Effector memory CD4-positive, alpha-beta T cell (primary cell): Measurements from ENCODE around the gene CNOT10.
"Not testable (repeated sequence)": the region's sequence is repeated elsewhere in the genome, so short reads cannot be mapped to it uniquely, and the experiment has no call there.

Experiments
- DNase-seq, 3 donors: peaks; one replicate each; pipeline ENCODE4 v3.0.0-alpha.2; 2020
- H3K27ac ChIP-seq: 2 replicates; pipeline ENCODE4 v1.7.0; 2013; ENCODE audit warnings: mild to moderate bottlenecking, low read length, moderate library complexity; ENCODE audit not compliant: insufficient read depth, poor library complexity, severe bottlenecking
- H3K27me3 ChIP-seq: replicated peaks from 2 replicates; pipeline ENCODE4 v1.7.0; 2013; ENCODE audit warnings: mild to moderate bottlenecking, low read length; ENCODE audit not compliant: insufficient read depth, control insufficient read depth, poor library complexity, severe bottlenecking
- H3K36me3 ChIP-seq: 2 replicates; pipeline ENCODE4 v1.7.0; 2013; ENCODE audit warnings: mild to moderate bottlenecking, low read length, moderate library complexity; ENCODE audit not compliant: control insufficient read depth, insufficient read depth
- H3K4me1 ChIP-seq: 2 replicates; pipeline ENCODE4 v1.7.0; 2013; ENCODE audit warnings: low read length, mild to moderate bottlenecking; ENCODE audit not compliant: control insufficient read depth, insufficient read depth, poor library complexity, severe bottlenecking
- H3K4me3 ChIP-seq: 2 replicates; pipeline ENCODE4 v1.7.0; 2013; ENCODE audit warnings: low read length, low read depth, mild to moderate bottlenecking; ENCODE audit not compliant: insufficient read depth, poor library complexity, severe bottlenecking
- H3K9me3 ChIP-seq: 2 replicates; pipeline ENCODE4 v1.7.0; 2013; ENCODE audit warnings: mild to moderate bottlenecking, low read length, moderate library complexity; ENCODE audit not compliant: control insufficient read depth

The CNOT10 gene

DNA sequence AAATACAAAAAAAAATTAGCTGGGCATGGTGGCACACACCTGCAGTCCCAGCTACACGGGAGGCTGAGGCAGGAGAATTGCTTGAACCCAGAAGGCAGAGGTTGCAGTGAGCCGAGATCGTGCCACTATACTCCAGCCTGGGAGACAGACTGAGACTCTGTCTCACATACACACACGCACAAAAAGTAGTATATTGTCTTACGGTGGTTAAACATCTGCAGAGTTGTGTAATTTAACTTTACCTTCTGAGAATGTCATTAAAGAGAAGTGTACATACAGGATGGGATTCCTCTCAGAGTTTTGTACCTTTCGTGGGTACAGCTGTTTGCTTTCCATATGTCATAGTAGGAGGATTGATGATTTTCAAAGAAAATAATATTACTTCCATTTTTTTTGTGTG, 58.5 kb downstream of the CNOT10 start:
- H3K9me3 ChIP-seq, H3K36me3 ChIP-seq, H3K27ac ChIP-seq, H3K27me3 ChIP-seq, DNase-seq, H3K4me1 ChIP-seq, H3K4me3 ChIP-seq: not testable (repeated sequence)

DNA sequence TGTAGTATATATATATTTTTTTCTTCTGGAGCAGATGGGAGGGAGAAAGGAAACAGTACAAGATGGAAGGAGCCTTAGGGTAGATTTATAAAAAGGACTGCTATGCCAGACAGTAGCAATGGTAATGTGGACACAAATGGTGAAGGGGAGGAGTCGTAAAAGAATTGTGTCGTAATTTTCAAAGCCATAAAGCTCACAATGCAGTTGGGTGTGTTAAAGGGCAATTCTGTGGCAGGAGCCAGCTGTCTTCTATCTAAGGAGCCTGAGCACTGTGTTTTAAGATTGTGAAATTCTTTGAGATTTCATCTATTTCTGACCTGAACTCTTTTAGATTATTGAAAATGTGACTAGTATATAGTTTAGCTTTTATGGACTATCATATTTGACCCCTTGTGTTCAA, 58.9 kb downstream of the CNOT10 start:
- Histone ChIP-seq H3K27me3 (no peaks in the 10 kb centered on the region), H3K4me3 (no peak overlapping the region), H3K36me3 (no peaks in the 10 kb centered on the region), H3K4me1 (no peaks in the 10 kb centered on the region), H3K27ac (no peak overlapping the region), H3K9me3 (no peaks in the 10 kb centered on the region)
- DNase-seq, result no peak

DNA sequence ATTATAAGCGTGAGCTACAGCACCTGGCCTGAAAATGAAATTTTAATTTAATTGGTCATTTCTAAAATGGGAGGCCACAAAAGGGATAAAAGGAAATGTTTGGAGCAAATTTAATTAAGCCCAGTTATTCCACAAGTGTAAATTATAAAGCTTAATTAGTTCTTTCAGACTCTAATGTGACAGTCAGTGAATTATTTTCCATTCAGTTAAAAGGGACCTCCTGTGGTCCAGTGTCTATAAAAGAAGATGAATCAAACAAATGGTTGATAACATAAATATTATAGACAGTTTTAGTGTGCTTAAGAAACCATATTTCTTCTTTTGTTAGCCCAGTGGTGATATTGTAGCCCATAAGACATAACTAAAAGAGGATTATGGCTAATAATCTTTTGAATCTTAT, 66.4 kb downstream of the CNOT10 start:
- no peak for DNase-seq
- Histone ChIP-seq H3K4me3 (no peak overlapping the region), H3K9me3 (no peaks in the 10 kb centered on the region), H3K4me1 (no peaks in the 10 kb centered on the region), H3K27me3 (no peaks in the 10 kb centered on the region), H3K27ac (no peak overlapping the region), H3K36me3 (no peaks in the 10 kb centered on the region)

DNA sequence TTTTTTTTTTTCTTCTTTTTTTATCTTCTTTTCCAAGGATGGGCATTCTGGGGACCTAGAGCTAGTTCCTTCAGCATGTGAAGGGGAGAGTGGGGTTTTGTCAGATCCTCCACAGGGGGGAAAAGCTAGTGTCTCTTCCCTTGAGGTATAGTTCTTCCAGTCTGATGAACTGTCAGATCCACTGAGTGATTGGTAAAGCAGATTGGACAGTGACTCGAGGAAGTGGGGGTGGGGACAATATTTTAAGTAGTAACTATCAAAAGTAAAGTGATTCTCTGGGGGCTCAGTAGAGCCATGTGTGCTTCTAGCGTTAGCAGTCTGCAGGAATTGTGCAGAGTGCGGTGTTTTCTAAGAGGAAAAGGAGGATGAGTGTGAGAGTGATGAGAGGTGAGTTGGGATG, 70.8 kb downstream of the CNOT10 start:
- peaks cover 8% of the 10 kb centered on the region for H3K36me3 ChIP-seq
- H3K27ac ChIP-seq, result no peak overlapping the region
- H3K4me1 ChIP-seq, result no peaks in the 10 kb centered on the region
- no peaks in the 10 kb centered on the region for H3K27me3 ChIP-seq
- H3K9me3 ChIP-seq, result no peaks in the 10 kb centered on the region
- no peak for DNase-seq
- H3K4me3 ChIP-seq, result no peak overlapping the region

DNA sequence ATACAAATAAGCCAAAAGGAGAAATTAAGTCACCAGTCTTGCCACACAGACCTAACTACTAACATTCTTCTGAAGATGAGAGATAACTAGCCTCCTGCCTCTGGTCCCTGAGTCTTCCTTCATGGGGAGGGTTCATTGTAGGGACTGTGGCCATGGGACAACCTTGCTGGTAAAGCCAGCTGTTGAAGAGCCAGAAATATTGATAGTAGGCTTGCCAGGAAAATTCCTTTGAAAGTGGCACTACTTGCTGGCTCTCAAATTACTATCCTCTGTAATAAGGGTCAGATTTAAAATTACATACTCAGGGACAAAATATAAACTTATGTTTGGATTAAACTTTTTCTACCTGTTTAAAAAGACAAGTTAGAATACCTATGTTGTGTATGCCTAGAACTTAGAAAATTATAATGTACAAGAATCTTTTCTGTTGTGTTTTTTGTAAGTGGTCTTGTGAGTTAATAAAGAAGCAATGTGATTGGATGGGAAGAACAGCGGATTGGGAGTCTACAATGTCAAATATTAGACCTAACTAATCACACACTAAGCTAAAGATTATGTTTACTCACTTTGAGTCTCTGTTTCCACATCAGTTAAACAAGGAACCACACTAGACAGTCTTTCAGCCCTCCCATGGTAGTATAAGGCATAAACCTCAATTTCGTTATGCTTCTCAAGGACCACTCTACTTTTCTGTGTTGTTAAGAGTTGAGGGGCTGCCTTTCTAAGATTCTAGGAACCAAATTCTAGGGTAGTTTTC, 72.8 kb downstream of the CNOT10 start:
- H3K4me1 ChIP-seq, result no peaks in the 10 kb centered on the region
- no peaks in the 10 kb centered on the region for H3K9me3 ChIP-seq
- no peaks in the 10 kb centered on the region for H3K27me3 ChIP-seq
- no peak for DNase-seq
- H3K27ac ChIP-seq, result no peak overlapping the region
- H3K36me3 ChIP-seq, result peaks cover 11% of the 10 kb centered on the region
- no peak overlapping the region for H3K4me3 ChIP-seq

DNA sequence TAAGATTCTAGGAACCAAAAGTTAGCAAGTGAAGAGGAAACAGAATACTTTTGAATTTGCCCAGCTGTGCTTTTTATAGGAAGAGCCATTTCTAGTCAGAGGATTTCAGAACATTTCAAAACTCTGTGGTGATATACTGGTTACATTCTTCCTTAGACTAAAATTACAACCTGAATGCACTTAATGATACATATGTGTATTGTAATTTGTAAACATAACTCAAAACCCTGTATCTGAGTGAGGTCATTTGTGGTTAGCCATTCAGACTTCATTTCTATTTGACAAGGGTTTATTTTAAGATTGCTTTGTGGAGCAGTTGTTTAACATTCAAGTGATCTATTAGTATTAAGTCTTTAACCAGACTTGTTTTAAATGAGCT, 73.4 kb downstream of the CNOT10 start:
- H3K36me3 ChIP-seq, result peaks cover 17% of the 10 kb centered on the region
- H3K4me1 ChIP-seq, result no peaks in the 10 kb centered on the region
- no peak overlapping the region for H3K27ac ChIP-seq
- no peaks in the 10 kb centered on the region for H3K27me3 ChIP-seq
- no peaks in the 10 kb centered on the region for H3K9me3 ChIP-seq
- DNase-seq, result no peak
- no peak overlapping the region for H3K4me3 ChIP-seq

DNA sequence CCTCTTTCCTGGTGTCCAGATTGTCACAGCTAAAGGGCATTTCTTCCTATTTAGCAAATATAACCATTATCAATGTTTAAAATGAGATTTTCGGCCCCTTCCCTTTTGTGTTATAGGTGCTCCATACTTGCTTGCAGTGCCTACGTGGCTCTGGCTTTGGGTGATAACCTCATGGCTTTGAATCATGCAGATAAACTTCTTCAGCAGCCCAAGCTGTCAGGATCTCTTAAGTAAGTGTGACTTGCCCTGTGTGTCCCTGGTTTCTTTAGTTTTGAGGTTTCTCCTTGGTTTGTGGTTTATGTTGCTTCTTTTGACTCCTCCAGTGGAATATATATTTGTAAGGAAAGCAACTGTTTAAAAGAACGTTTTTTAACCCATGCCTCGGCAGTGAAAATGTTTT, 74.4 kb downstream of the CNOT10 start:
- H3K4me1 ChIP-seq, result no peaks in the 10 kb centered on the region
- DNase-seq, result no peak
- no peaks in the 10 kb centered on the region for H3K27me3 ChIP-seq
- no peak overlapping the region for H3K4me3 ChIP-seq
- H3K36me3 ChIP-seq, result peaks cover 19% of the 10 kb centered on the region
- no peaks in the 10 kb centered on the region for H3K9me3 ChIP-seq
- H3K27ac ChIP-seq, result no peak overlapping the region

DNA sequence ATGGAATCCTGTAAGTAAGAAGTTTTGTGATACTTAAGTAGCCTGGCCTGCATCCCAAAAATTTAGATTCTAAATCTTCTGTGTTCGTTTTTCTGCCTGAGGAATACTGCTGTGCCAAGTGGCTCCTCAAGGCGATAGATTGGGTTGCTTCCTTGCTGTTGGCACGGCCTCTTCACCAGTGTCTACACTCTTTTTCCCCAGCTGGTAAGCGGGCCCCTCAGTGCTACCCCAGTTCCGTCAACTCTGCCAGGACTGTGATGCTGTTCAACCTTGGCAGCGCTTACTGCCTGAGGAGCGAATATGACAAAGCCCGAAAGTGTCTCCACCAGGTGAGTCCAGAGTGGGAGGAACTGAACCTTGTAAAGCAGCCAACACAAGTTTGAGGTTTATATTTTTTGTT, 79.5 kb downstream of the CNOT10 start:
- no peaks in the 10 kb centered on the region for H3K4me1 ChIP-seq
- no peaks in the 10 kb centered on the region for H3K9me3 ChIP-seq
- DNase-seq, result no peak
- no peak overlapping the region for H3K27ac ChIP-seq
- H3K27me3 ChIP-seq, result no peaks in the 10 kb centered on the region
- H3K4me3 ChIP-seq, result no peak overlapping the region
- peaks cover 33% of the 10 kb centered on the region for H3K36me3 ChIP-seq

DNA sequence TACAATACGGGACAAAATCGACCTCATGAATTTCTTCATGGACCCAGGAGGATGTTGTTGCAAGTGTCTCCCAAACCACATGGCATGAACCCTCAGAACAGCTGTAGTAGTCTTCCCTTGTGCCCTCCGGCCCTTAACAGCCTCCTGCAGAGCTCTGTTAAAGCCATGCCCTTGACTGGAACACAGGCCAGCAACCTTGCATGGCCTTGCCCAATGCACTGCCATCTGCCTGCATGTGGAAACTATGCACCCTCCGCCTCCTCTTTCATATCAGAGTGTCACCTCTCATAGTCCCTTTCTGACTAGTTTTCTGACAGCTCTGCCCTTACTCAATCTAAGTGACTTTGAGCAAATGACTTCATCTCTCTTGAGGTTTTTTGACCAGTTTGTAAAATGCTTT, 93.4 kb downstream of the CNOT10 start:
- Histone ChIP-seq H3K27me3 (no peaks in the 10 kb centered on the region), H3K36me3 (peaks cover 4% of the 10 kb centered on the region), H3K4me1 (peaks cover 8% of the 10 kb centered on the region), H3K9me3 (no peaks in the 10 kb centered on the region), H3K27ac (no peak overlapping the region), H3K4me3 (no peak overlapping the region)
- DNase-seq, result no peak

DNA sequence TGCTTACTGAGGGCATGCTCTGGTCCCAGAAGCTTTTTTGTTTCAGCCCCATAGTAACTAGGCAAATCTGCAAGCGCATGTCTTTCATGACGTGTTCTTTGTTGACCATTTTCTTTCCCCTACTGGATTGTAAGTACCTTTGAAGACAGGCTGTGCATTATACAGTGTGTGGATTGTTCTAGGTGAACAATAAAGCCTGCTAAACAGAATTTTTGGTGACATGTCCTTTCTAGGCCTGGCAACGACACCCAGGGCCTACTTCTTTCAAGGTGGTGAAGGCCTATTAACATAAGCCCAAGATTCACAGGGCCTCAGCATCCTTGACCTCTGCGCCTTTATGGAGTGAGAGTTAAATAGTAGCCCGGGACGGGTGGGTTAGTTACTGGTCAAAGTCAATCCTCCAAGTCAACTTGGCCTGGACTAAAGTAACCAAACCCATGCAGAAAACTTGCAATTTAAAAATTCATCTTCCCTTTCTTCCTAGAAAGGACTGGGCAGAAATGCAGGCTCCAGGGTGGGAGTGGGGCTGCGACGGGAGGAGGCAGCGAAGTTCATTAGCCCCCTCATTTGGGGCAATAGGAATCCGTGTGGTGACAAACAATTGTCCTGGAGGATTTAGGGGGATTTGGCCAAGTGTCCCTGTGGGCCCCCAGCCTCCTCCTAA, 95.2 kb downstream of the CNOT10 start:
- H3K4me3 ChIP-seq, result no peak overlapping the region
- DNase-seq, result no peak
- no peaks in the 10 kb centered on the region for H3K36me3 ChIP-seq
- no peaks in the 10 kb centered on the region for H3K9me3 ChIP-seq
- H3K4me1 ChIP-seq, result peaks cover 8% of the 10 kb centered on the region
- no peak overlapping the region for H3K27ac ChIP-seq
- H3K27me3 ChIP-seq, result no peaks in the 10 kb centered on the region
